Gastroesophageal sphincter (tissue), 3 donors: ENCODE results near the gene C6orf15.

Experiments
- POLR2A ChIP-seq, 2 donors: fragments of 450-650 bp; IDR thresholded peaks; one replicate each; pipeline ENCODE4 v1.6.1; 2017; ENCODE audit warnings: antibody characterized with exemption in 2 of 2, mild to moderate bottlenecking in 2 of 2, moderate library complexity in 1 of 2
- POLR2AphosphoS5 ChIP-seq: sonication (generic); formaldehyde crosslinking; IDR thresholded peaks from one replicate; pipeline ENCODE4 v1.6.1; 2017; ENCODE audit warnings: antibody characterized with exemption
- TF ChIP-seq, protein P1 (sequence below), 4 experiments: fragments of 200-600 bp in 2 of 4; fragments of 450-650 bp in 2 of 4; sonication (generic) in 1 of 4; IDR thresholded peaks; one replicate each; pipeline ENCODE4 v1.5.1; 2017 to 2019; ENCODE audit warnings: antibody characterized with exemption in 4 of 4, mild to moderate bottlenecking in 2 of 4, moderate library complexity in 2 of 4

DNA sequence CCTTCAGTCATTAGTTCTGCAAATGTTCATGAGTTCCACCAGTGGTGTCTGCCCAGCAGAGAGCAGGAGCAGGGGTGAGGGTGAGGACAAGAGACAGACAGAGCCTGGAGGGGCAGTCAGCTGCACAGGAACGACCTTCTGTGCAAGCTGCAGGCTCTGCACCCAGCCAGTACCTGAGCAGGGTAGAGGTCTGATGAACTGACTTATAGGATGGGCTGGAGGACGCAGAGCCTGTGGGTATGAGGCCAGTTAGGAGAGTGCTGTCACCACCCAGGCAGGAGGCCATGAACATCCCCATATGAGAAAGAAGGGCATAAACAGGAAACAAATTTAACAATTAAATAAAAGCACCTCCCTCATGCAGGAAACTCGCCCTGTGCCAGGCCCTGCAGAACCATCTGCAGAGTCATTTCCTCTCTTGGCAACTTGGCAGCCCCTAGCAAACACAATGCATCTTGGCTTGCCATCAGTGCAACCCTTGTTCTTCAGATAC is 17.9 kb downstream of the C6orf15 start:
- TF ChIP-seq, protein P1, sequence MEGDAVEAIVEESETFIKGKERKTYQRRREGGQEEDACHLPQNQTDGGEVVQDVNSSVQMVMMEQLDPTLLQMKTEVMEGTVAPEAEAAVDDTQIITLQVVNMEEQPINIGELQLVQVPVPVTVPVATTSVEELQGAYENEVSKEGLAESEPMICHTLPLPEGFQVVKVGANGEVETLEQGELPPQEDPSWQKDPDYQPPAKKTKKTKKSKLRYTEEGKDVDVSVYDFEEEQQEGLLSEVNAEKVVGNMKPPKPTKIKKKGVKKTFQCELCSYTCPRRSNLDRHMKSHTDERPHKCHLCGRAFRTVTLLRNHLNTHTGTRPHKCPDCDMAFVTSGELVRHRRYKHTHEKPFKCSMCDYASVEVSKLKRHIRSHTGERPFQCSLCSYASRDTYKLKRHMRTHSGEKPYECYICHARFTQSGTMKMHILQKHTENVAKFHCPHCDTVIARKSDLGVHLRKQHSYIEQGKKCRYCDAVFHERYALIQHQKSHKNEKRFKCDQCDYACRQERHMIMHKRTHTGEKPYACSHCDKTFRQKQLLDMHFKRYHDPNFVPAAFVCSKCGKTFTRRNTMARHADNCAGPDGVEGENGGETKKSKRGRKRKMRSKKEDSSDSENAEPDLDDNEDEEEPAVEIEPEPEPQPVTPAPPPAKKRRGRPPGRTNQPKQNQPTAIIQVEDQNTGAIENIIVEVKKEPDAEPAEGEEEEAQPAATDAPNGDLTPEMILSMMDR (IDR thresholded peaks at IDR 0.05): no peak
- TF ChIP-seq POLR2A (IDR thresholded peaks at IDR 0.05) (no peak), POLR2AphosphoS5 (no peak)
